ENCODE data around the gene MUSTN1.

MUSTN1 gene

GRCh38 chr3:52787246-52787645 is 47.6 kb downstream of the MUSTN1 start:
- DNase-seq = no peak
- no peak for TF ChIP-seq GATA1 (IDR thresholded peaks at IDR 0.05; ENCODE audit: low read depth, low read length)
- TF ChIP-seq POLR2A (IDR thresholded peaks at IDR 0.05; ENCODE audit: low read length) = no peak

GRCh38 chr3:52786330-52787215 is 48.2 kb downstream of the MUSTN1 start:
- TF ChIP-seq POLR2A (IDR thresholded peaks at IDR 0.05; ENCODE audit: low read length) (no peak), GATA1 (IDR thresholded peaks at IDR 0.05; ENCODE audit: low read depth, low read length) (no peak)
- DNase-seq = no peak

- no peak for DNase-seq
- TF ChIP-seq POLR2A (IDR thresholded peaks at IDR 0.05; ENCODE audit: low read length) (no peak), GATA1 (IDR thresholded peaks at IDR 0.05; ENCODE audit: low read depth, low read length) (no peak)
These were observed 49.8 kb downstream of the MUSTN1 start for GRCh38 chr3:52784931-52785590.

GRCh38 chr3:52784021-52784621 is 50.7 kb downstream of the MUSTN1 start:
- TF ChIP-seq POLR2A (IDR thresholded peaks at IDR 0.05; ENCODE audit: low read length) = no peak
- TF ChIP-seq GATA1 (IDR thresholded peaks at IDR 0.05; ENCODE audit: low read depth, low read length) = no peak
- no peak for DNase-seq

GRCh38 chr3:52783211-52783555 is 51.6 kb downstream of the MUSTN1 start:
- no peak for DNase-seq
- TF ChIP-seq GATA1 (IDR thresholded peaks at IDR 0.05; ENCODE audit: low read depth, low read length) (no peak), POLR2A (IDR thresholded peaks at IDR 0.05; ENCODE audit: low read length) (no peak)

Measured in erythroblast (primary cell).